Adrenal gland (tissue), 5 donors: ENCODE measurements around the gene CLDN18.

Experiments used
- CTCF ChIP-seq, 6 experiments: fragments of 450-650 bp in 4 of 6; fragments of 200-600 bp in 2 of 6; sonication (generic) in 1 of 6; IDR thresholded peaks; 1 replicate in 5 of 6; 2 replicates in 1 of 6; pipeline versions ENCODE4 v1.5.1 to v1.8.0; 2016 to 2021; ENCODE audit warnings: antibody characterized with exemption in 6 of 6, mild to moderate bottlenecking in 2 of 6, moderate library complexity in 1 of 6
- POLR2A ChIP-seq, 2 donors: fragments of 450-650 bp; IDR thresholded peaks; one replicate each; pipeline ENCODE4 v1.6.1; 2017; ENCODE audit warnings: antibody characterized with exemption in 2 of 2, mild to moderate bottlenecking in 2 of 2, moderate library complexity in 1 of 2
- donor health status: DM: no; HTN: no; CAD: no.

DNA sequence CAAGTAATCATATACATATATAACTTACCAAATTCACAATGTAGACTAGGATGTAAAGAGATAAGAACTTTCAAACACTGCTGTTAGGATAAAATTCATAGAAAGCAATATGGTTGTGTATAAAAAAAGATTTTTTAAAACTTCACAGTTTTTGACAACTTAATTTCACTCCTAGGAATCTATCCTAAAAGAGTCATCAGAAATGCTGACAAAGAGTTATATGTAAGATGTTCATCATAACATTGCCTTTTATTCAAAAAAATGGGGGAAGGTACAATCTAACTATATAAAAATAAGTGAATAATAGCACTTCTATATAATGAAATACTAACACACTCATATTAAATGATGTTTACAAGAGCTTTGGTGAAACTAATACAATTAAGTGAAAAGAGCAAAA, 4.3 kb upstream of the CLDN18 start:
- TF ChIP-seq CTCF (IDR thresholded peaks at IDR 0.05) (no peak), POLR2A (IDR thresholded peaks at IDR 0.05) (no peak)
